GM12801 (cell line): ENCODE data around the gene MORN1.

Experiments used
- CTCF ChIP-seq: IDR thresholded peaks from one replicate; pipeline ENCODE4 v1.5.1; 2011; ENCODE audit warnings: control low read depth; ENCODE audit not compliant: insufficient read length; ENCODE audit errors: extremely low read depth

MORN1 gene

GRCh38 chr1:2343023-2343935 is 48.1 kb downstream of the MORN1 start:
- no peak for TF ChIP-seq CTCF

GRCh38 chr1:2342384-2343022 is 48.9 kb downstream of the MORN1 start:
- TF ChIP-seq CTCF, result no peak

- TF ChIP-seq CTCF, result no peak
Observed at GRCh38 chr1:2341706-2342383, 49.5 kb downstream of the MORN1 start.

- no peak for TF ChIP-seq CTCF
Observed at GRCh38 chr1:2340918-2341254, 50.5 kb downstream of the MORN1 start.

- no peak for TF ChIP-seq CTCF
Observed at GRCh38 chr1:2340086-2340917, 51.1 kb downstream of the MORN1 start.

GRCh38 chr1:2339206-2340085 is 51.9 kb downstream of the MORN1 start:
- no peak for TF ChIP-seq CTCF
